PC-3 (cell line): ENCODE data around the gene SLC6A1. TPM values are rescaled to one million over a fixed set of nuclear protein-coding genes. Genes with fewer than 3 reads are reported as not detected.

Experiments used
- ATAC-seq: fragments of 200-7000 bp; cut with Tn5 transposase; 2 replicates; pipeline ENCODE4 v1.9.1; 2020; ENCODE audit warnings: mild to moderate bottlenecking, moderate library complexity
- BruUV-seq: library from RNA; stranded (reverse); fragments of 400-500 nt; replicated peaks from 2 replicates; lab custom pipeline; 2021; lab: Mats Ljungman, UMichigan
- CTCF ChIA-PET: fragments of 300-600 bp; sonication (Branson Sonifier 250); formaldehyde crosslinking; loops from one replicate; lab custom pipeline; 2022; ENCODE audit warnings: antibody characterized with exemption; lab: Charles Lee
- POLR2A ChIA-PET: fragments of 300-600 bp; sonication (Branson Sonifier 250); formaldehyde crosslinking; loops from one replicate; lab custom pipeline; 2022; ENCODE audit warnings: antibody characterized with exemption; ENCODE audit not compliant: unreplicated experiment; lab: Charles Lee
- DNase-seq: peaks from one replicate; pipeline ENCODE4 v3.0.0-alpha.2; 2015
- H2AFZ ChIP-seq: fragments of 300-600 bp; sonication (generic); 2 replicates; pipeline ENCODE4 v1.6.0; 2016; ENCODE audit warnings: antibody characterized with exemption, low read length
- H3F3A ChIP-seq: fragments of 300-600 bp; sonication (generic); one replicate; pipeline ENCODE4 v1.6.0; 2017; ENCODE audit warnings: antibody characterized with exemption, low read length, control low read depth, mild to moderate bottlenecking; ENCODE audit not compliant: unreplicated experiment
- H3K27ac ChIP-seq: fragments of 300-600 bp; sonication (generic); 2 replicates; pipeline ENCODE4 v1.5.1; 2016; ENCODE audit warnings: mild to moderate bottlenecking, low read length
- H3K27me3 ChIP-seq: fragments of 300-600 bp; sonication (generic); 2 replicates; pipeline ENCODE4 v1.6.1; 2016; ENCODE audit warnings: low read length, mixed read lengths
- H3K36me3 ChIP-seq: fragments of 300-600 bp; sonication (generic); 2 replicates; pipeline ENCODE4 v1.6.1; 2016; ENCODE audit warnings: low read depth, mixed run types, low read length, mixed read lengths
- H3K4me1 ChIP-seq: fragments of 300-600 bp; sonication (generic); 2 replicates; pipeline ENCODE4 v1.5.1; 2016; ENCODE audit warnings: low read length; ENCODE audit not compliant: insufficient read depth
- H3K4me2 ChIP-seq: fragments of 300-600 bp; sonication (generic); 2 replicates; pipeline ENCODE4 v1.6.0; 2016; ENCODE audit warnings: low read length
- H3K4me3 ChIP-seq: fragments of 300-600 bp; sonication (generic); 2 replicates; pipeline ENCODE4 v1.5.1; 2016; ENCODE audit warnings: mild to moderate bottlenecking, low read length, mixed read lengths
- H3K79me2 ChIP-seq: fragments of 300-600 bp; sonication (generic); 2 replicates; pipeline ENCODE4 v1.6.1; 2017; ENCODE audit warnings: low read length, mixed read lengths
- H3K9ac ChIP-seq: fragments of 300-600 bp; sonication (generic); 2 replicates; pipeline ENCODE4 v1.6.0; 2016; ENCODE audit warnings: mild to moderate bottlenecking, low read length
- H3K9me2 ChIP-seq: fragments of 300-600 bp; sonication (generic); replicated peaks from 2 replicates; pipeline ENCODE4 v1.6.1; 2016; ENCODE audit warnings: mixed run types, low read length, mixed read lengths
- H3K9me3 ChIP-seq: fragments of 300-600 bp; sonication (generic); 2 replicates; pipeline ENCODE4 v1.6.1; 2016; ENCODE audit warnings: low read length, mixed read lengths
- H4K20me1 ChIP-seq: fragments of 300-600 bp; sonication (generic); 2 replicates; pipeline ENCODE4 v1.6.1; 2016; ENCODE audit warnings: low read length, mixed read lengths
- CTCF ChIP-seq: fragments of 300-600 bp; sonication (generic); conservative IDR thresholded peaks from 2 replicates; pipeline ENCODE4 v1.5.1; 2017; ENCODE audit warnings: antibody characterized with exemption, low read depth, mild to moderate bottlenecking, low read length
- EZH2 ChIP-seq: fragments of 300-600 bp; sonication (generic); IDR thresholded peaks from one replicate; pipeline ENCODE4 v1.6.1; 2017; ENCODE audit warnings: antibody characterized with exemption, mild to moderate bottlenecking, low read length; ENCODE audit not compliant: unreplicated experiment
- EZH2phosphoT487 ChIP-seq: fragments of 300-600 bp; sonication (generic); IDR thresholded peaks from 2 replicates; pipeline ENCODE4 v1.6.1; 2018; ENCODE audit warnings: mild to moderate bottlenecking, antibody characterized with exemption, low read length, borderline replicate concordance
- intact Hi-C: fragments of 100-400 bp; cut with micrococcal nuclease; formaldehyde crosslinking; loops from 2 replicates; pipeline ENCODE4 v1.9.0; 2023
- total RNA-seq: library from RNA; depleted of rRNA; stranded (reverse); fragments of >200 nt; gene quantifications from 2 replicates; pipeline ENCODE4 v1.2.3, GENCODE V29; 2014

The SLC6A1 gene
- total RNA-seq, 1 experiment from 2014 or later, result not detected

DNA sequence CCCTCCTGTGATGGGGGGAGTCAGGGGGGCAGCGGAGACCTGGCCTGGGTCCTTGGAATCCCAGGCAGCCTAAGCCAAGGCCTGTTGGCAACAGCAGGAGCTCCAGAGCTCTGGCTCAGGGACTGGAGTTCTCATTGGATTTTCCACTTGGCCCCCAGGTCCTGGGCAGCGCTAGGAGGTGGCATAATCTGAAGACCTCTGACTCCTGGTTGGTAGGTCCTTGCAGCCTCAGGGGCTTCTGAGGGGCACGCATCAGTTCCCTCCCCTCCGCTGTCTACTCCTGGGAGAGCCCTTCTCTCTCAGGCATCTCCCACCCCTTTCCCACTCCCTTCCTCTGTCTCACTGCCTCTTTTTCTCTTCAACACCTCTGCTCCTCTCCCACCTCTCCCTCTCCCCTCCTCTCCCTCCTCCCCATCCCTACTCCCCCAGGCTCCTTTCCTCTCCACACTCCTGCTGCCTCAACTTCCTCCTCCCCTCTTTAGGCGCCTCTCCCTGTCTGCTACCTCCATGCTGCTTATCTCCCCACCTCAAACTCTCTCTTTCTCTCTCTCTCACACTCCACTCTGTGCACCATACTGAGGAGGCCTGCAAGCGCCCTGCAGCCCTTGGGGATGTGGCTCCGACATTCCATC, 41.1 kb upstream of the SLC6A1 start:
- ChIA-PET CTCF (interaction anchor here (0.7 to 1.0 kb wide), 3 partner anchors 71 to 108 kb away, joined by 3 to 8 read pairs (median 5); no protein-coding TSS in a partner anchor), POLR2A (interaction anchor here (0.6 kb wide), 1 partner anchor 321 kb away, joined by 3 read pairs; no protein-coding TSS in a partner anchor)
- Histone ChIP-seq H3K36me3 (no peaks in the 10 kb centered on the region), H3K4me1 (no peaks in the 10 kb centered on the region), H3K9ac (no peak overlapping the region), H3K9me2 (no peaks in the 10 kb centered on the region), H3K27me3 (0 out of 2 replicates have a peak, but pooled peaks cover 25% of the 10 kb centered on the region), H3K4me3 (no peak overlapping the region), H3F3A (no peaks in the 10 kb centered on the region), H2AFZ (peak overlapping the region; percentile 63; the same call in 1 of the 2 replicates), H3K79me2 (no peaks in the 10 kb centered on the region), H4K20me1 (no peaks in the 10 kb centered on the region), H3K27ac (no peak overlapping the region), H3K4me2 (peak overlapping the region; percentile 38; the same call in 1 of the 2 replicates), H3K9me3 (no peaks in the 10 kb centered on the region)
- BruUV-seq, result no TSS peak
- ATAC-seq (no peak), DNase-seq (no peak)
- no peak for TF ChIP-seq EZH2
- no peak for TF ChIP-seq EZH2phosphoT487
- no peak for TF ChIP-seq CTCF
- intact Hi-C loops, result loop anchor here (1.0 to 2.0 kb wide), 2 partner anchors 108 to 253 kb away; no protein-coding TSS in a partner anchor

DNA sequence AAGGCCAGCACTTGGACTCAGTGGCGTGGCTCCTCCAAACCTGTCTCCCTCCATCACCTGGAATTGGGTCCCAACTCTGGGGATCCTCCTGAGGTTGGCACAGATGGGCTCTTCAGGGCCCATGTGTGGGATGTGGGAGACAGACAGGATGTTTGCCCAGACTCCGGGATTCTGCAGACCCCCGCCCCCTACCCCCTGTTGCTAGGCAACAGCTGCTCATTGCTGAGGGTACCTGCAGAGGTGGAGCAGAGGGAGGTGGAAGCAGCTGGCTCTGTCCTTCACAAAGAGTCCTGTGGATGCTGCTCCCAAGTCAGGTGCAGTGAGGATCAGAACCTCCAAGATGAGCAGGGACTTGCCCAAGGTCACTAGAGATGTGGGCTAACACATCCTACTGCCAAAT, 40.0 kb upstream of the SLC6A1 start:
- TF ChIP-seq EZH2phosphoT487, result no peak
- no peak for TF ChIP-seq CTCF
- TF ChIP-seq EZH2, result no peak
- H4K20me1 ChIP-seq, result no peaks in the 10 kb centered on the region
- no peak overlapping the region for H3K9ac ChIP-seq
- DNase-seq (no peak), ATAC-seq (no peak)
- no peaks in the 10 kb centered on the region for H3K9me3 ChIP-seq
- no peaks in the 10 kb centered on the region for H3K4me1 ChIP-seq
- H3K27ac ChIP-seq, result no peak overlapping the region
- intact Hi-C loops, result no loop called here
- CTCF ChIA-PET, result no interaction called here
- no peak overlapping the region for H3K4me2 ChIP-seq
- no peaks in the 10 kb centered on the region for H3K9me2 ChIP-seq
- H3K79me2 ChIP-seq, result no peaks in the 10 kb centered on the region
- H3K36me3 ChIP-seq, result no peaks in the 10 kb centered on the region
- POLR2A ChIA-PET, result no interaction called here
- 0 out of 2 replicates have a peak, but pooled peaks cover 24% of the 10 kb centered on the region for H3K27me3 ChIP-seq
- H3F3A ChIP-seq, result no peaks in the 10 kb centered on the region
- no peak overlapping the region for H2AFZ ChIP-seq
- H3K4me3 ChIP-seq, result no peak overlapping the region
- no TSS peak for BruUV-seq

DNA sequence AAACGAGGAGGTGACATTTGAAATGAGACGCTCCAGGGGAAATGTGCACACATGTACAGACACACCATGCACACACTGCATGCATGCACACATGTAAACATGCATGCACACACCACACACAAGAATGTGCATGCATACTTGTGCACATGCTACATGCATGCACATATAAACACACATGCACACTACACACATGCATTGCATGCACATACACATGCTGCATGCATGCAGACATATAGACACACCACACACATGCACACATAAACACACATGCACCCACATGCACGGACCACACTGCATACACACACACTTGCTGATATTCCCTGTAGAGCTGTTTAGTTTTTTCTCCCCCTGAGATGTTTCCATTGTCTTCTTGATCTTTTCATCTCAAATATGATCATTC, 37.8 kb upstream of the SLC6A1 start:
- CTCF ChIA-PET, result no interaction called here
- Histone ChIP-seq H3K4me3 (no peak overlapping the region), H3F3A (no peaks in the 10 kb centered on the region), H3K36me3 (no peaks in the 10 kb centered on the region), H2AFZ (no peak overlapping the region), H3K9me3 (no peaks in the 10 kb centered on the region), H3K27me3 (0 out of 2 replicates have a peak, but pooled peaks cover 19% of the 10 kb centered on the region), H3K4me2 (no peak overlapping the region), H3K27ac (no peak overlapping the region), H3K9ac (no peak overlapping the region), H3K4me1 (no peaks in the 10 kb centered on the region), H3K9me2 (no peaks in the 10 kb centered on the region), H4K20me1 (no peaks in the 10 kb centered on the region), H3K79me2 (no peaks in the 10 kb centered on the region)
- ATAC-seq (no peak), DNase-seq (no peak)
- TF ChIP-seq CTCF, result no peak
- no peak for TF ChIP-seq EZH2
- no peak for TF ChIP-seq EZH2phosphoT487
- POLR2A ChIA-PET, result no interaction called here
- BruUV-seq, result no TSS peak
- intact Hi-C loops, result no loop called here
